Hematopoietic multipotent progenitor cell treated with erythropoietin and hydrocortisone succinate and interleukin-3 and kit ligand, for 6 days (in vitro differentiated cells): Measurements from ENCODE around the gene LSS.

Source experiments
- DNase-seq: peaks from one replicate; pipeline ENCODE4 v3.0.0-alpha.2; 2015

The LSS gene

DNA sequence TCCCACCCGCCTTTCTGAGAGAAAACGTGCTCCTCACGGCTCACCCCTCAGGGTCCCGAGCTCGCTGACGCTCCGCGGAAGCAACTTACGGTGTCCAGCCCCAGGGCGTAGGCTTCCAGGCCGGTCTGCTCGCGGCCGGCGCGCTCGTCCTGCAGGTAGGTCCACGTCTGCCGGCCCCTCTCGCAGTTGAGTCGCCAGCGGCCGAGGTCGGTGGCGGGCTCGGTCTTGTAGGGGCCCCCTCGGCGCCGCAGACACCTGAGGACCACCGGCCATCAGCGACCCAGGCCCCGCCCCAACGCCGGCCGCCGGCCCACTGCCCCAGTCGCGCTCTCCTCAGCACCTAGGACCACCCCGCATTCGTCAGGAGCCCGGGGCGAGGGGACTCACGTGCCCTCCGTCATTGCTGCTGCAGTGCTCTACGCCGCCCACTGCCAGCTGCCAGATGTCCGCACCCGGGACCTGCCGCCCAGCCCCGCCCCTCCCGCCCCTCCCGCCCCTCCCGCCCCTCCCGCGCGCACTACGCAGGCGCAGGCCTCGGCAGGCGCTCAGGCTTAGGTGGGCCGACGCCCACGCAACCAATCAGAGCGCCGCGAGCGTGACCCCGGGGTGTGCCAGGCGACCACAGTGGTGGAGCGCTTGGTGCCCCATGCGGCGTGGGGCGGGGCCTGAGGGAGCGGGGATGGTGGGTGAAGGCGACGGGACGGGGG lies at the start of gene LSS:
Gene LSS, minus strand, starts transcription at position 430 of the 707 bp plus-strand sequence. Its CDS starts 29 bp downstream, at position 401.
- DNase-seq: peak; percentile 99

- no peak for DNase-seq
Observed at GRCh38 chr21:46274797-46275390, 46.3 kb upstream of the LSS start.

DNA sequence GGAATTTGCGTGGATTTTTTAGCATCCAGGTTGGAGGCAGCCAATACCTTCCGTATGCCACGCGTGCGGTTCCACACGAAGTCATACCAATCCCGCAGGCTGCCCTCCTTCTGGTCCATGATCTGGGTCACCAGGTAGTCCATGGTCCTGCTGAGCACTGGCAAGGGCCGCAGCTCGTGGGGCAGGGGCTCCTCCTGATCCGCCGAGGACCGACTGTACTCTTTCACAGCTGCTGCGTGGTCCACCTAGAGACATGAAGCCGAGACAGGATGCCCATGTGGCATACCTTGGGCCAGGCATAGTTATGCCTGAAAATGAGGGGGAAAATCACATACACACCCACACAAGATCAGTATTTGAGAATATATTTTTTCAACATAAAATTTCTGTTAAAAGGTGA lies 44.8 kb upstream of the LSS start:
- DNase-seq: no peak

- DNase-seq: no peak
Observed at GRCh38 chr21:46269466-46269865, 40.9 kb upstream of the LSS start.

DNA sequence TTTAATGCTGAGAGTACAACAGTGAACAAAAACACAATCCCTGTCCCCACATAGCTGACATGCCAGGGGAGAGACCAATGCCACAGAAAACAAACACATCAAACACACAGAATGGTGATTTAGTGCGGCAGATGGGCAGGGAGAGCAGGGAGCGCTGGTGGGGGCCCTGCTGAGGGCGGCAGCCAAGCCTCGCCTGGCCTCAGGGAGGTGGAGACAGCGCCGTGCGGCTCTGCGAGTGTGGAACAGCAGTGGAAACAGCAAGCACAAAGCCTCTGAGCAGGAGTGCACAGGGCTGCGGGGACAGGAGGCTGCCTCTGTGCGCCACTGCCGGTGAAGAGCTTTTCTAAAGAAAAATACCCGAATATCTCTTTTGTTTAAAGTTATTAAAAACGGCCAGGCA lies 39.8 kb upstream of the LSS start:
- no peak for DNase-seq

- DNase-seq: no peak
Observed at GRCh38 chr21:46266946-46267345, 38.4 kb upstream of the LSS start.

GRCh38 chr21:46265736-46266525 lies 37.4 kb upstream of the LSS start:
- no peak for DNase-seq

DNA sequence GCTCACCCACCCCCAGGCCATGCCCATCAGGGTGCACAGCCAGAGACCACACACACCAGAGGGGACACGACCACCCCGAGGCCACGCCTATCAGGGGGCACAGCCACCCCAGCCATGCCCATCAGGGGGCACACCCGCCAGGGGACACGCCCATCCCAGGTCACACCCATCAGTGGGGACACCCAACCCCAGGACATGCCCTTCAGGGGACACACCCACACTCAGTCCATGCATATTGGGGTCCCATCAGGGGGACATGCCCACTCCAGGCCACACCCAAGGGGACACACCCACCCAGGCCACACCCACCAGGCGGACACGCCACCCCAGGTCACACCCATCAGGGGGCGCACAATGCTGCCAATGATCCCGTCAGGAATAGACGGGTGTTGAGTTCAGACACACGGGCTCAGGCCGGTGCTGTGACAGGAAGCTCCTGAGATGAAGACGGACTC lies 36.1 kb upstream of the LSS start:
- DNase-seq: peak; percentile 49

- no peak for DNase-seq
Observed at GRCh38 chr21:46264046-46264689, 35.6 kb upstream of the LSS start.

GRCh38 chr21:46256501-46256994 lies 28.0 kb upstream of the LSS start:
- DNase-seq: no peak

DNA sequence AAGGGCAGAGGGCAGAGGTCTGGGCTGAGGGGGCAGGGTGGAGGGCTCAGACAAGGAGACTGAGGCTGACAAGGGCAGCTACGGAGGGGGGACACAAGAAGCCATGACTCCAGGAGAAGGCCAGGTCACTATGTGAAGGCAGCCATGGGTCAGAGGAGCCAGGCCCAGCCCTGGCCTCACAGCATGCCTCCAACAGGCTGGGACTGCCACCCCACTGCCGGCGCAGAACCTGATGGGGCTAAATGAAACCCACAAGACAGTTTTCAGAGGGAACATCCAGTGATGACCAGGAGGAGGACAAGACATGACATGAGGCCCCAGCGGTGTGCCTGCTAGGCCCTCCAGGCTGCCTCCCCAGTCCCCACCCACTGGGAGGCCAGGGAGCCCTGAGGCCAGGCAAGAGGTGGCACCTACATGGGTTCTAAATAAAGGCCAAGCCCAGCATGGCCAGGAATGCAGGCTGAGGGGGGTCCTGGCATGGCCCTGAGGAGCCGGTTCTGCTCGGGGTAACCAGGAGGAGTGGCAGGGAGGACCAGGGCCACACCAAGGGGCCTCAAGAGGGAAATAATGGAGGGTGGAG lies 27.3 kb upstream of the LSS start:
- no peak for DNase-seq

DNA sequence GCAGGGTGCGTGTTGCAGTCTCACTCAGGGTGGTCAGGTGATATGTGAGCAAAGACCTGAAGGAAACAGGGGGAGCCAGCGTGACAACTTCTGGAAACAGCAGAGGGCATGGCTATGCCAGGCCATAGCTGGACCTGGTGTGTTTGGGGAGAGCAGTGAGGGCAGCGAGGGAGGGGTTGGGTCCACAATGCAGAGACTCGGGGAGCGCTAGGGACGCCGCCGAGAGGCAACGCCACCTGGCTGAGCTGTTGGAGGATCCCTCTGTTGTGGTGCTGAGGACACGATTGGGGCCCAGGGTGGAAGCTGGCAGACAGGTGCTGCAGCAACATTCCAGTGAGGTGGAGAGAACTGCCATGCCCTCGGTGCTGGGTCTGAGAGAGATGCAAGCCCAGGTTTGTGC lies 26.6 kb upstream of the LSS start:
- DNase-seq: no peak

- DNase-seq: no peak
Observed at GRCh38 chr21:46254208-46254975, 25.8 kb upstream of the LSS start.

- peak; percentile 85 for DNase-seq
Observed at GRCh38 chr21:46253610-46254124, 25.1 kb upstream of the LSS start.

DNA sequence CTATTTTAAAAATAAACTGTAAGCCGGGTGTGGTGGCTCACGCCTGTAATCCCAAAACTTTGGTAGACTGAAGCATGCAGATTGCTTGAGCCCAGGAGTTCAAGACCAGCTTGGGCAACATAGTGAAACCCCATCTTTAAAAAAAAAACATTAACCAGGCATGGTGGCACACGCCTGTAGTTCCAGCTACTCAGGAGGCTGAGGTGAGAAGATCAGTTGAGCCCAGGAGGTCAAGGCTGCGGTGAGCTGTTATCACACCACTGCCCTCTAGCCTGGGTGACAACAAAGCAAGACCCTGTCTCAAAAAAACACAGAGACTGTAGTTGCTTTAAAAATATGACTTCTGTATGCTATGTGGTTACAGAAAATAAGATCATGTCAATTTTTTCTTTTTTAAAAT lies 24.3 kb upstream of the LSS start:
- DNase-seq: no peak

- DNase-seq: no peak
Observed at GRCh38 chr21:46250146-46250725, 21.7 kb upstream of the LSS start.

DNA sequence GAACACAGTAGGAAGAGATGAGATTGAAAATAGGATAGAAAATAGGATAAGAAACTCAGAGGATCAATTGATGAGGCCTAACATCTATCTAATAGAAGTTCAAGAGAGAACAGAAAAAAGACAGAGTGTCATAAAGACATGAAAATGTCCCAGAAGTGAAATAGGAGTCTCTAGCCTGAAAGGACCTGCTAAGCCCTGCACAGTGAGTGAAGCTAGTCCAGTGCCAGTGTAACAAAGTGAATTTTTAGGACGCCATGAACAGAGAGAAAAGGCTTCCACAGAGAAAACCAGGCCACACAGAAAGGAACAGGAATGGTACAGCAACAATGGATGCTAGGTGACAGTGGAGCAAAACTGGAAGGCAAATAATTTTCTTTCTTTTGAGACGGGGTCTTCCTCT lies 20.3 kb upstream of the LSS start:
- DNase-seq: no peak

GRCh38 chr21:46248422-46248782 lies 19.8 kb upstream of the LSS start:
- DNase-seq: peak; percentile 47

DNA sequence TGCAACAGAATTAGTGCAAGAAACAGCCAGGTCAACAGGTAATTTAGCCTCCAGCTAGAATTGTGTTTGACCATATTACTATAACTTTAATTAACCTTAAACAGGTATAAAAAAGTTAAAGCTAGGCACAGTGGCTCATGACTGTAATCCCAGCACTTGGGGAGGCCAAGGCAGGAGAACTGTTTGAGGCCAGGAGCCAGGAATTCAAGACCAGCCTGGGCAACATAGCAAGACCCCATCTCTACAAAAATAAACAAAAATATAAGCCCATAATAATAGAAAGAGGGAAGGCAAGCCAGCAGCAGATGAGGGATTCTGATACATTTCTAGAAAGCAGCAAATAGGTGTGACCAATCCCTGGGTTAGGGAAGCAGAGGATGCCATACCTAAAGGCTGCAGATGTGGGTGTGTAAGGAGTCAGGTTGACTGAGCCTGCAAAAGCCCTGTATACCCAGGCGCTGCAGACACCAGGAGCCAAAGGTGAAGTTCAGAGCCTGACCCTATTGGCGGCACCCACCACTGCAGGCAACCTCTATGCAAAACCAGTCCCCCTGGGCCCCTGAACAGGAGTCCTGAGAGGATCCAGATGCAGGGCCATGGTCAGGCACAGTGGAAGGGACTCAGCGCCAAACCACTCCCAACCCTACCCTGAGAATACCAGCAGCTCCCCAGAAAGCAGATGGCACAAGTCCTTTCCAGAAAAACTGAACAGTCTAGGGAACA lies 19.3 kb upstream of the LSS start:
- DNase-seq: no peak

DNA sequence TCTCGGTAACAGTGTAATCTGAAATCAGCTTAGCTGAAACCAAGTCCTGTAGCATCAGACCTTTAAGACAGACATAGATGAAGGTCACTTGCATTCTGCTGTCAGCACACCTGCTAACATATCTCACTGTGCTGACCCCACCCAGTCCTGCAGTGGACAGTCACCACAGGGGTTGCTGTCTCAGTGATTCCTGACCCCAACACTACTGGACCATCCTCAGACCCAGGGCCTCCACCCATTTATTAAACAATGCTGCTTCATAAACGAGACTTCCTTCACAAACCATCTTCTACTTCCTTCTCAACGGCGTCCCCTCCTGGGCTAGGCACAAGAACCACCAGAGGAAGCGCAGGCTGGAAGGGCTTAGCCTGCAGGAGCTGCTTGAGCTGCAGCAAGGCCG lies 17.8 kb upstream of the LSS start:
- no peak for DNase-seq
